Measurements from ENCODE around the gene MFNG. TPM values are rescaled to one million over a fixed set of nuclear protein-coding genes. Genes with fewer than 3 reads are reported as not detected.

The MFNG gene
- polyA plus RNA-seq, 1 experiment = not detected

GRCh38 chr22:37445501-37445900, 40.7 kb downstream of the MFNG start:
- peaks cover 5% of the 10 kb centered on the region for H3K27me3 ChIP-seq (ENCODE audit: control insufficient read depth, insufficient read depth, low read length)
- H3K36me3 ChIP-seq (ENCODE audit: control insufficient read depth, insufficient read depth, low read length) = no peaks in the 10 kb centered on the region
- ChIA-PET POLR2A (no interaction called here), CTCF (no interaction called here)
- no peak overlapping the region for H3K4me3 ChIP-seq (ENCODE audit: low read depth, low read length)
- no peak for DNase-seq (ENCODE audit: low read depth)
- no peak for TF ChIP-seq CTCF (IDR thresholded peaks at IDR 0.05; ENCODE audit: insufficient read depth, low read depth, low read length)

GRCh38 chr22:37443977-37444376, 42.2 kb downstream of the MFNG start:
- ChIA-PET CTCF (interaction anchor here (1.1 kb wide), 1 partner anchor 200 kb away, joined by 3 read pairs; the partner anchor contains the start of gene RAC2), POLR2A (no interaction called here)
- Histone ChIP-seq H3K36me3 (ENCODE audit: control insufficient read depth, insufficient read depth, low read length) (no peaks in the 10 kb centered on the region), H3K4me3 (ENCODE audit: low read depth, low read length) (no peak overlapping the region), H3K27me3 (ENCODE audit: control insufficient read depth, insufficient read depth, low read length) (peaks cover 4% of the 10 kb centered on the region; the same call in 1 of the 2 replicates)
- DNase-seq (ENCODE audit: low read depth) = no peak
- no peak for TF ChIP-seq CTCF (IDR thresholded peaks at IDR 0.05; ENCODE audit: insufficient read depth, low read depth, low read length)

- no peak for TF ChIP-seq CTCF (IDR thresholded peaks at IDR 0.05; ENCODE audit: insufficient read depth, low read depth, low read length)
- Histone ChIP-seq H3K36me3 (ENCODE audit: control insufficient read depth, insufficient read depth, low read length) (no peaks in the 10 kb centered on the region), H3K4me3 (ENCODE audit: low read depth, low read length) (no peak overlapping the region), H3K27me3 (ENCODE audit: control insufficient read depth, insufficient read depth, low read length) (peaks cover 4% of the 10 kb centered on the region; the same call in 1 of the 2 replicates)
- ChIA-PET CTCF (interaction anchor here (1.0 to 1.3 kb wide), 4 partner anchors 15 to 184 kb away, joined by 3 to 4 read pairs (median 3); no protein-coding TSS in a partner anchor), POLR2A (no interaction called here)
- no peak for DNase-seq (ENCODE audit: low read depth)
Observed at GRCh38 chr22:37443086-37443485, 43.1 kb downstream of the MFNG start.

GRCh38 chr22:37442537-37442936, 43.6 kb downstream of the MFNG start:
- no peak for DNase-seq (ENCODE audit: low read depth)
- TF ChIP-seq CTCF (IDR thresholded peaks at IDR 0.05; ENCODE audit: insufficient read depth, low read depth, low read length) = no peak
- ChIA-PET CTCF (interaction anchor here (0.5 to 1.3 kb wide), 5 partner anchors 14 to 582 kb away, joined by 3 to 4 read pairs (median 3); no protein-coding TSS in a partner anchor), POLR2A (no interaction called here)
- H3K4me3 ChIP-seq (ENCODE audit: low read depth, low read length) = no peak overlapping the region
- peaks cover 4% of the 10 kb centered on the region; the same call in 1 of the 2 replicates for H3K27me3 ChIP-seq (ENCODE audit: control insufficient read depth, insufficient read depth, low read length)
- no peaks in the 10 kb centered on the region for H3K36me3 ChIP-seq (ENCODE audit: control insufficient read depth, insufficient read depth, low read length)

- no peaks in the 10 kb centered on the region for H3K36me3 ChIP-seq (ENCODE audit: control insufficient read depth, insufficient read depth, low read length)
- ChIA-PET CTCF (interaction anchor here (0.5 to 1.3 kb wide), 4 partner anchors 27 to 582 kb away, joined by 3 to 4 read pairs (median 3); no protein-coding TSS in a partner anchor), POLR2A (no interaction called here)
- DNase-seq (ENCODE audit: low read depth) = no peak
- H3K27me3 ChIP-seq (ENCODE audit: control insufficient read depth, insufficient read depth, low read length) = peaks cover 3% of the 10 kb centered on the region; the same call in 1 of the 2 replicates
- no peak overlapping the region for H3K4me3 ChIP-seq (ENCODE audit: low read depth, low read length)
- TF ChIP-seq CTCF (IDR thresholded peaks at IDR 0.05; ENCODE audit: insufficient read depth, low read depth, low read length) = no peak
Observed at GRCh38 chr22:37442135-37442534, 44.0 kb downstream of the MFNG start.

Measured in BJ (cell line).